ENCODE results near the gene DDX5. TPM values are rescaled to one million over a fixed set of nuclear protein-coding genes. Genes with fewer than 3 reads are reported as not detected.
"Not testable (repeated sequence)": the region's sequence is repeated elsewhere in the genome, so short reads cannot be mapped to it uniquely, and the experiment has no call there.

DDX5 gene
- total RNA-seq, 2 experiments from 2014 or later, result 1,143 to 1,182 TPM

GRCh38 chr17:64471440-64471839 lies 34.6 kb downstream of the DDX5 start:
- DNase-seq (no peak), ATAC-seq (ENCODE audit: low read depth) (no peak)
- Mint-ChIP-seq H3K4me1 (no peaks in the 10 kb centered on the region), H3K27ac (no peak overlapping the region), H3K36me3 (no peaks in the 10 kb centered on the region), H3K4me3 (no peak overlapping the region), H3K9me3 (no peaks in the 10 kb centered on the region), H3K27me3 (peaks cover 6% of the 10 kb centered on the region)
- POLR2A ChIA-PET, result no interaction called here

DNA sequence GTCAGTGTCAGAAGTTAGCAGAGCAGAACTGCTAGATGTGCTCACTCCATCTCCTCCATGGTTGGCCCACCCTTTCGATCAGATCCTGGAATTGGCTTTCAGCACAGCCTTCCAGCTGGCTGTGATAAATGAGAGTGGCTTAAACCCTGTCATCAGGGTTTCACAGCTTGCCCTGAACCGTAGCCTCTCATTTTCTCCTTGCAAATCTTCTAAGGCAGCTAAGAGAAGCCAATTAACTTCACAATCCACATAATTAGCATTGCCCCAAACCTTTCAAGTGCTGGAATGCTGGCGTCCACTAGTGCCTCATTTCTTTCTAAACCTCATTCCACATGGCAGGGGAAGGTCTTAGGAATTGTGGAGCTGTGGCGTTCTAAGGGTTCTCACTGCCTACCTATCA lies 35.5 kb downstream of the DDX5 start:
- H3K36me3 Mint-ChIP-seq, result no peaks in the 10 kb centered on the region
- no peak for ATAC-seq (ENCODE audit: low read depth)
- no peaks in the 10 kb centered on the region for H3K9me3 Mint-ChIP-seq

DNA sequence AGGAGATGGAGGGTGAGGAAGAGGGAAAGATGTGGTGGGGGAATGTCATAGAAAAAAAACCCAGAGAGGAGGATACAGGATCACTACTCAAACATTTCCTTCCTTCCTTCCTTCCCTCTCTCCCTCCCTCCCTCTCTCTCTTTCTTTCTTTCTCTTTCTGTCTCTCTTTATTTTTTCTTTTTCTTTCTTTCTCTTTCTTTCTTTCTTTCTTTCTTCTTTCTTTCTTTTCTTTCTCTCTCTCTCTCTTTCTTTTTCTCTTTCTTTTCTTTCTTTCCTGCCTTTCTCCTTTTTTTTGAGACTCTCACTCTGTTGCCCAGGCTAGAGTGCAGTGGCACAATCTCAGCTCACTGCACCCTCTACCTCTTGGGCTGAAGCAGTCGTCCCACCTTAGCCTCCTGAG lies 39.3 kb downstream of the DDX5 start:
- H3K27ac Mint-ChIP-seq; H3K9me3 Mint-ChIP-seq; H3K4me3 Mint-ChIP-seq; POLR2A ChIA-PET; H3K36me3 Mint-ChIP-seq; ATAC-seq (ENCODE audit: low read depth); H3K4me1 Mint-ChIP-seq; DNase-seq: not testable (repeated sequence)
- peaks cover 12% of the 10 kb centered on the region for H3K27me3 Mint-ChIP-seq

More for the DNA sequence above, 35.5 kb downstream of the DDX5 start:
- DNase-seq, result no peak
- Mint-ChIP-seq H3K4me3 (no peak overlapping the region), H3K27me3 (peaks cover 12% of the 10 kb centered on the region), H3K27ac (no peak overlapping the region), H3K4me1 (no peaks in the 10 kb centered on the region)
- POLR2A ChIA-PET, result interaction anchor here (0.6 kb wide), 1 partner anchor 11 kb away, joined by 6 read pairs; no protein-coding TSS in a partner anchor

GRCh38 chr17:64466019-64466735 lies 39.9 kb downstream of the DDX5 start:
- H3K27ac Mint-ChIP-seq, result no peak overlapping the region
- POLR2A ChIA-PET, result no interaction called here
- no peak overlapping the region for H3K4me3 Mint-ChIP-seq
- ATAC-seq (ENCODE audit: low read depth) (no peak), DNase-seq (no peak)
- H3K36me3 Mint-ChIP-seq, result no peaks in the 10 kb centered on the region
- H3K4me1 Mint-ChIP-seq, result no peaks in the 10 kb centered on the region
- peaks cover 12% of the 10 kb centered on the region for H3K27me3 Mint-ChIP-seq
- H3K9me3 Mint-ChIP-seq, result no peaks in the 10 kb centered on the region

DNA sequence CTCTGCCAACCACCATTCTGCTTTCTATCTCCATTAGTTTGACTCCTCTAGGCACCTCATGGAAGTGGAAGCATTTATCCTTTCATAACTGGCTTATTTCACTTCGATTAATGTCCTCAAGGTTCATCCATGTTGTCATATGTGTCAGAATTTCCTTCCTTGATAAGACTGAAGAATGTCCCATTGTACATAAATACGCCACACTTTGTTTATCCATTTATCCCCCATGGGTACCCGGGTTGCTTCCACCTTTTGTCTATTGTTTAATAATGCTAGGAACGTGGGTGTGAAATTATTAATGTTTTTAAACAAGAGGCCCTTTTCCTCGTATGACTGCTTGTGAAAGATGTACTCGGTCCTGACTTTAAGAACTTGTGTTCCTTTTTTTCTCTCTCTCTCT lies 44.3 kb downstream of the DDX5 start:
- Mint-ChIP-seq H3K4me3 (no peak overlapping the region), H3K27me3 (peaks cover 8% of the 10 kb centered on the region), H3K9me3 (no peaks in the 10 kb centered on the region), H3K36me3 (peaks cover 2% of the 10 kb centered on the region), H3K4me1 (peaks cover 10% of the 10 kb centered on the region), H3K27ac (no peak overlapping the region)
- POLR2A ChIA-PET, result interaction anchor here (0.7 kb wide), 1 partner anchor 45 kb away, joined by 4 read pairs; the partner anchor contains the start of genes CEP95 and DDX5
- ATAC-seq (ENCODE audit: low read depth) (no peak), DNase-seq (no peak)

GRCh38 chr17:64460955-64461354 lies 45.1 kb downstream of the DDX5 start:
- POLR2A ChIA-PET, result no interaction called here
- DNase-seq (no peak), ATAC-seq (ENCODE audit: low read depth) (no peak)
- H3K4me1 Mint-ChIP-seq, result peaks cover 14% of the 10 kb centered on the region
- H3K9me3 Mint-ChIP-seq, result no peaks in the 10 kb centered on the region
- no peak overlapping the region for H3K27ac Mint-ChIP-seq
- H3K36me3 Mint-ChIP-seq, result peaks cover 2% of the 10 kb centered on the region
- H3K27me3 Mint-ChIP-seq, result peaks cover 3% of the 10 kb centered on the region
- H3K4me3 Mint-ChIP-seq, result no peak overlapping the region

DNA sequence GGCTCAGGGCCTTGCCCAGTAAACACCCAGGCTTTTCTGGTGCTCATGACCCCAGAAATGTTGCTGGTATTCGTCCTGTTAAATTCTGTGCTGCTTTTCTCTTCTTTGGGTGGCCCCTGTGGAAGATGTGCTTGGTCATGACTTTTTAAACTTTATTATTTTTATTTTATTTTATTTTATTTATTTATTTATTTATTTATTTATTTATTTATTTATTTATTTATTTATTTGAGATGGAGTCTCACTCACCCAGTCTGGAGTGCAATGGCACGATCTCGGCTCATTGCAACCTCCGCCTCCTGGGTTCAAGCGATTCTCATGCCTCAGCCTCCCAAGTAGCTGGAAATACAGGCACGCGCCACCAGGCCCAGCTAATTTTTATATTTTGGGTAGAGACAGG lies 46.3 kb downstream of the DDX5 start:
- H3K27me3 Mint-ChIP-seq, DNase-seq: not testable (repeated sequence)

DNA sequence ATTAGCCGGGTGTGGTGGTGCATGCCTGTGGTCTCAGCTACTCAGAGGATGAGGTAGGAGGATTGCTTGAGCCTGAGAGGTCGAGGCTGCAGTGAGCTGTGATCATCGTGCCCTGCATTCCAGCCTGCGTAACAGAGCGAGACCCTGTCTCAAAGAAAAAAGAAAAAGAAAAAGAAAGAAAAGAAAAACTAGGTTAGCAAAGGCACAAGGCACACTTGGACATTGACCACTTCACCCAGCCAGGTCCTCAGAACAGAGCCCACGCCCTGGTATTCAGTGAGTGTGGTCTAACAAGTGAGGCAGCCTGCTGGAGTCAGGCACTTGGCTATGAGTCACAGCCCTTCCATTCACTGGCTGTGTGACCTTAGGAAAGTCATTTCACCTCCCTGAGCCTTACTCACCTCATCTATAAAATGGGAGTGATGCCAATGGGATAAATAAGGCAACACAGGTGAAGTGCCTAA lies 46.8 kb downstream of the DDX5 start:
- Mint-ChIP-seq H3K27me3 (no peaks in the 10 kb centered on the region), H3K36me3 (peaks cover 3% of the 10 kb centered on the region), H3K9me3 (no peaks in the 10 kb centered on the region), H3K4me3 (no peak overlapping the region), H3K4me1 (peaks cover 18% of the 10 kb centered on the region), H3K27ac (no peak overlapping the region)
- DNase-seq (no peak), ATAC-seq (ENCODE audit: low read depth) (no peak)
- POLR2A ChIA-PET, result interaction anchor here (2.0 kb wide), 1 partner anchor 46 kb away, joined by 7 read pairs; no protein-coding TSS in a partner anchor

More for the DNA sequence above, 46.3 kb downstream of the DDX5 start:
- H3K36me3 Mint-ChIP-seq; ATAC-seq (ENCODE audit: low read depth); H3K4me3 Mint-ChIP-seq; H3K27ac Mint-ChIP-seq; H3K9me3 Mint-ChIP-seq: not testable (repeated sequence)
- POLR2A ChIA-PET, result interaction anchor here (0.6 kb wide), 1 partner anchor 22 kb away, joined by 3 read pairs; no protein-coding TSS in a partner anchor
- peaks cover 17% of the 10 kb centered on the region for H3K4me1 Mint-ChIP-seq

- Mint-ChIP-seq H3K4me3 (no peak overlapping the region), H3K27ac (no peak overlapping the region)
- no peak for DNase-seq
These were observed 47.3 kb downstream of the DDX5 start for GRCh38 chr17:64458756-64459155.

GRCh38 chr17:64457156-64457555 lies 48.9 kb downstream of the DDX5 start:
- Mint-ChIP-seq H3K27me3 (no peaks in the 10 kb centered on the region), H3K27ac (peak overlapping the region; percentile 0), H3K4me3 (no peak overlapping the region), H3K4me1 (peaks cover 18% of the 10 kb centered on the region), H3K9me3 (no peaks in the 10 kb centered on the region), H3K36me3 (peaks cover 3% of the 10 kb centered on the region)
- ATAC-seq (ENCODE audit: low read depth), result no peak
- DNase-seq, result no peak
- POLR2A ChIA-PET, result interaction anchor here (1.6 to 2.0 kb wide), 2 partner anchors 48 to 49 kb away, joined by 7 to 12 read pairs; partner anchors contain the start of genes CEP95 and DDX5

More at GRCh38 chr17:64458756-64459155, 47.3 kb downstream of the DDX5 start:
- Mint-ChIP-seq H3K27me3 (no peaks in the 10 kb centered on the region), H3K9me3 (no peaks in the 10 kb centered on the region), H3K4me1 (peaks cover 18% of the 10 kb centered on the region), H3K36me3 (peaks cover 3% of the 10 kb centered on the region)
- ATAC-seq (ENCODE audit: low read depth), result no peak
- POLR2A ChIA-PET, result interaction anchor here (2.0 kb wide), 1 partner anchor 47 kb away, joined by 7 read pairs; no protein-coding TSS in a partner anchor

- POLR2A ChIA-PET, result interaction anchor here (0.9 to 1.6 kb wide), 6 partner anchors 8 to 50 kb away, joined by 3 to 12 read pairs (median 4); partner anchors contain the start of genes CEP95 and DDX5
- Mint-ChIP-seq H3K27ac (peak overlapping the region; percentile 93), H3K4me3 (peak overlapping the region; percentile 37), H3K4me1 (peaks cover 18% of the 10 kb centered on the region), H3K27me3 (no peaks in the 10 kb centered on the region), H3K36me3 (peaks cover 3% of the 10 kb centered on the region), H3K9me3 (no peaks in the 10 kb centered on the region)
- ATAC-seq (ENCODE audit: low read depth), result peak; percentile 84
- DNase-seq, result no peak
These were observed 49.9 kb downstream of the DDX5 start for GRCh38 chr17:64455993-64456885.

DNA sequence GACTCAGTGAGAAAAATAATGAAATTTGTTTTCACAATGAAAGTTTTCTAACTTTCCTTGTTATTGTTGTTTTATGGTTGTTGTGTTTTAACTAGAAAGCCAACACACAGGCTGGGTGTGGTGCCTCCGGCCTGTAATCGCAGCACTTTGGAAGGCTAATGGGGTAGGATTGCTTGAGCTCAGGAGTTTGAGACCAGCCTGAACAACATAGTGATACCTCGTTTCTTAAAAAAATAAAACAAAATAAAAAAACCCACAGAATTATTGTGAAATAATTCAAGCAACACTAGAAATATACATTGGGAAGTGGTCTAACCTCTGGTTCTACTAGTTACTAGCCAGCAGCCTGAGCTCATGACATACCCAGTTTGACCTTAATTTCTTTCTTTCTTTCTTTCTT lies 56.5 kb downstream of the DDX5 start:
- Mint-ChIP-seq H3K36me3 (no peaks in the 10 kb centered on the region), H3K9me3 (no peaks in the 10 kb centered on the region), H3K4me1 (peaks cover 12% of the 10 kb centered on the region), H3K27me3 (no peaks in the 10 kb centered on the region), H3K4me3 (no peak overlapping the region), H3K27ac (no peak overlapping the region)
- DNase-seq, result no peak
- ATAC-seq (ENCODE audit: low read depth), result no peak
- POLR2A ChIA-PET, result no interaction called here

Measured in activated naive CD8-positive, alpha-beta T cell treated with anti-CD3 and anti-CD28 coated beads, Interleukin-2, amount 10 ng/mL, durations not matched to agents 7 days and 5 days (primary cell).